ENCODE results near the gene KCNMA1. TPM values are rescaled to one million over a fixed set of nuclear protein-coding genes. Genes with fewer than 3 reads are reported as not detected.

The KCNMA1 gene
- total RNA-seq, 1 experiment from 2014 or later: 6.2 TPM

DNA sequence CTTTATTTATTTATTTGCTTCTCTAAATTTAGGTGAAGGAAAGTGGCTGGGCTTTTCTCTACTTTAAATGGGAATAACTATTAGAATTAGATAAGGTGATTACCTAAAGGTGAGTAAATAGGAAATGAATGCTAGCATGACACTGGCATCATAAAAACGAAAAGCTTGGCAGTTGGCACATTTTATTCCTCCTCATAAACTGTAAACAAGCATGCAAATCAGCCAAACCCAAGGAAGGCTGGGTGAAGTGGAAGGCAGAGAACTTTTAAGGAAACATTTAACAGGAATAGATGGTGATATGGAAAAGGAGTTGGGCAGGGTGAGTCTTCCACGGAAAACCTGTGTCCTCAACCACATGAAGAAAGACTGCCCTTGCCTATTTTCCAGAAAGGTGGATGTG is 669.1 kb downstream of the KCNMA1 start:
- DNase-seq (ENCODE audit: low read depth): no peak
- in situ Hi-C loops (cut with HindIII; ENCODE audit: low pct_unique_long_range_greater_than_20kb, low sequenced_read_pairs): no loop called here

DNA sequence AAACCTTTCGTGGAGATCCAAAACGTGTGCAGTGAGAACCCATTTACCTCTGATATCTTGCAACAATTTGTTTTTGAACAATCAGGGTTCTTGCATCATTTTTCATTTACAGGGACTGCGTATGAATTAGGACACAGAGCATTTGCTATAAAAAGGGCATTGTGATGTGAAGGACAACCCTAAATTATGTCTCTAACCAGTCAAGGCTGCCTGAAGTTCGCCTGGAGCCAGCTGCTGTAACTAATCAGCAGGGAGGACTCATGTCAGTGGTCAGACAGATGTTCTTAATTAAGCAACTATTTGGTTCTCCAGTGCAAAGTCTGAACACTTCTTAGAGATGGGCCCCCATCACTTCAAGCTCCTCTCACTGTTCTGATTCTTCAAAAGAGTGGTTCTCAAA is 674.8 kb downstream of the KCNMA1 start:
- DNase-seq (ENCODE audit: low read depth): no peak
- in situ Hi-C loops (cut with HindIII; ENCODE audit: low pct_unique_long_range_greater_than_20kb, low sequenced_read_pairs): no loop called here

GRCh38 chr10:76961841-76962240 is 675.8 kb downstream of the KCNMA1 start:
- in situ Hi-C loops (cut with HindIII; ENCODE audit: low pct_unique_long_range_greater_than_20kb, low sequenced_read_pairs): no loop called here
- no peak for DNase-seq (ENCODE audit: low read depth)

- DNase-seq (ENCODE audit: low read depth): no peak
- in situ Hi-C loops (cut with HindIII; ENCODE audit: low pct_unique_long_range_greater_than_20kb, low sequenced_read_pairs): no loop called here
Observed at GRCh38 chr10:76959111-76959510, 678.5 kb downstream of the KCNMA1 start.

DNA sequence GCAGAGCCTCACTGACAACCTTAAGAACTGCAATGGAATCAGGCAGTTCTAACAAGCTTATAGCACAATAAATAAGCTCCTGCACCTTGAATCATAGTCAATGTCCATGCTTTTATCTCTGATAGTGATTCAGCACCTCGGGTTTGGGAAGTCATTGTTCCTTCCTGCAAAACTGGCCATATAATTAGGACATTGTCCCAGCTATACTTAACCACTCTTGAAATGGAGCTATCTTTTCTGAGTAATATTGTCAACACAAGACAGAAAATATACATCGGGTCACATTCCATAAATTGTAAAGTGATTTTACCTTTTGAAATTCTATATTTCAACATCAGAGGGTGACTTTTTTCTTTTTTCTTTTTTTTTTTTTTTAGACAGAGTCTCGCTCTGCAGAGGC is 682.8 kb downstream of the KCNMA1 start:
- no peak for DNase-seq (ENCODE audit: low read depth)
- in situ Hi-C loops (cut with HindIII; ENCODE audit: low pct_unique_long_range_greater_than_20kb, low sequenced_read_pairs): no loop called here

DNA sequence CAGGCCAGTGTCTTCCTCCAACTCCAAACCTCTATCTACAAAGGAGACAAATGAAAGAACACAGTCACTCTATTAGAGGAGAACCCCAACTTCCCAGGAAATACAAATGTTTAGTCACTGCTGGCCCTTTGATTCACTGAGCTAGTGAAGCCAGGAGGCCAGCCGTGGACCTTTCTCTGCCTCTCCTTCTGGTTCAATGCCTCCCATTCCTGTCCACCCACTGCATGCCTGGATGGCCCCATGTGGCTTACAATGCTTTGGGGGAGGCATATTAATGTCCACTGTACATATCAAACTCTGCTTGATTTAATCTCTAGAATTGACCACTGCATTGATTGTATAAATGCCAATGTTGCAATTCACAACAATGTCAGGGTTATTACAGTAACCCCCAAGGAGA is 687.3 kb downstream of the KCNMA1 start:
- DNase-seq (ENCODE audit: low read depth): no peak
- in situ Hi-C loops (cut with HindIII; ENCODE audit: low pct_unique_long_range_greater_than_20kb, low sequenced_read_pairs): no loop called here

GRCh38 chr10:76946270-76946669 is 691.3 kb downstream of the KCNMA1 start:
- no peak for DNase-seq (ENCODE audit: low read depth)
- in situ Hi-C loops (cut with HindIII; ENCODE audit: low pct_unique_long_range_greater_than_20kb, low sequenced_read_pairs): no loop called here

- no peak for DNase-seq (ENCODE audit: low read depth)
- in situ Hi-C loops (cut with HindIII; ENCODE audit: low pct_unique_long_range_greater_than_20kb, low sequenced_read_pairs): no loop called here
Observed at GRCh38 chr10:76945166-76945565, 692.4 kb downstream of the KCNMA1 start.

- in situ Hi-C loops (cut with HindIII; ENCODE audit: low pct_unique_long_range_greater_than_20kb, low sequenced_read_pairs): no loop called here
- no peak for DNase-seq (ENCODE audit: low read depth)
Observed at GRCh38 chr10:76944640-76945039, 693.0 kb downstream of the KCNMA1 start.

- in situ Hi-C loops (cut with HindIII; ENCODE audit: low pct_unique_long_range_greater_than_20kb, low sequenced_read_pairs): no loop called here
- no peak for DNase-seq (ENCODE audit: low read depth)
Observed at GRCh38 chr10:76942628-76943416, 694.8 kb downstream of the KCNMA1 start.

DNA sequence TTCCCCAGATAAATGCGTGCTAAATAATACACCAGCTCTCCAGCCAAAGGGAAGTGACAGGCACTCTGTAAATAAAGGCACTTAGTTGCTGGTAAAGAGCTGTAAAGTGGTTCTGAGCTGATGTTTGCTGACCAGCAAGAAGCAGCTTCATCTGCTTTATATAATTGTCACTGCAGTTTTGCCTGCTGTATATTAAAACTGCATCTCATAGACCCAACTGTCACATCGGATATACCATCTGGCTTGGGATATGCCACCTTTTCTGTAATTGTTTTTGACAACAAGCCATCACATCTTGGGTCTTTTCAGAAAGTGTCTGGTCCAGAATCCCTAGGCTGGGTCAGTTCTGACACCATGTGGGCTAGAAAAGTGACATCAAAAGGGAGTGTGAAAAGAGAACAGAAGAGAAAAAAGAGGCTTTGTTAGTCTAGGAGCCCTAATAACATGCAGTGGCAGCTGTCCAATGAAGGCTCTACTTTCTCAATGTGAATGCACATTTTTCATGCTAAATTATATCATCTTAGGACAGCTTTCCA is 697.6 kb downstream of the KCNMA1 start:
- in situ Hi-C loops (cut with HindIII; ENCODE audit: low pct_unique_long_range_greater_than_20kb, low sequenced_read_pairs): no loop called here
- DNase-seq (ENCODE audit: low read depth): no peak

- DNase-seq (ENCODE audit: low read depth): no peak
- in situ Hi-C loops (cut with HindIII; ENCODE audit: low pct_unique_long_range_greater_than_20kb, low sequenced_read_pairs): no loop called here
Observed at GRCh38 chr10:76937181-76937600, 700.4 kb downstream of the KCNMA1 start.

DNA sequence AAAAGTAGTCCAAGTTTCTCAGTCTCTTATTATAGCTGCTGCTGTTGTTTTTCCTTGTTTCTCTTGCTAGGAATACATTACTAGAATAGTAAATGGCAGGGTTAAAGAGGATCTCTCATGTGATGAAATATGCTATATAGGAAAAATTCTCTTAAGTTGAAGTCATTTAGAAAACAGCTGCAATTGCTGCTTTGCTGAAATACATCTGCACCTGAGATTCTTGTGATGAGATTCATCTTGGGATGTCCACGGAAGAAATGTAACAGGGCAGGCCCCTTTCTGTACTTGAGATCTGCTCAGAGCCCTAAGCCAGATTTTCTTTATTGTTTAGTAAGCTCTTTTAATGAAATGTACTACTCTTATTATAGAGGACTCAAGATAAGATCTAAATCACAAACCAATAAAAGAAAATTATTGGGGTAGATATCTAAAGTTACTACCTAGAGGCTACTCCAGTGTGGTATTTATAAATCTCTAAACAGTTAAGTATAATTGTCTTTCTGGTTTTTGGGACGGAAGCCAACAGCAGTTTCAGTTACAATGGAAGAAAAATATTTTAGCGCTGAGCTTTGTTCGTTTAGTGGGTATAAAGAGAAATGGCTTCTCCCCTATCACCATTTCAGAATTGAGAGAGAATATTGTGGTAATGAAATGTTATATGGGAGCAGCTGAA is 701.5 kb downstream of the KCNMA1 start:
- DNase-seq (ENCODE audit: low read depth): no peak
- in situ Hi-C loops (cut with HindIII; ENCODE audit: low pct_unique_long_range_greater_than_20kb, low sequenced_read_pairs): no loop called here

GRCh38 chr10:76928565-76928964 is 709.0 kb downstream of the KCNMA1 start:
- in situ Hi-C loops (cut with HindIII; ENCODE audit: low pct_unique_long_range_greater_than_20kb, low sequenced_read_pairs): no loop called here

DNA sequence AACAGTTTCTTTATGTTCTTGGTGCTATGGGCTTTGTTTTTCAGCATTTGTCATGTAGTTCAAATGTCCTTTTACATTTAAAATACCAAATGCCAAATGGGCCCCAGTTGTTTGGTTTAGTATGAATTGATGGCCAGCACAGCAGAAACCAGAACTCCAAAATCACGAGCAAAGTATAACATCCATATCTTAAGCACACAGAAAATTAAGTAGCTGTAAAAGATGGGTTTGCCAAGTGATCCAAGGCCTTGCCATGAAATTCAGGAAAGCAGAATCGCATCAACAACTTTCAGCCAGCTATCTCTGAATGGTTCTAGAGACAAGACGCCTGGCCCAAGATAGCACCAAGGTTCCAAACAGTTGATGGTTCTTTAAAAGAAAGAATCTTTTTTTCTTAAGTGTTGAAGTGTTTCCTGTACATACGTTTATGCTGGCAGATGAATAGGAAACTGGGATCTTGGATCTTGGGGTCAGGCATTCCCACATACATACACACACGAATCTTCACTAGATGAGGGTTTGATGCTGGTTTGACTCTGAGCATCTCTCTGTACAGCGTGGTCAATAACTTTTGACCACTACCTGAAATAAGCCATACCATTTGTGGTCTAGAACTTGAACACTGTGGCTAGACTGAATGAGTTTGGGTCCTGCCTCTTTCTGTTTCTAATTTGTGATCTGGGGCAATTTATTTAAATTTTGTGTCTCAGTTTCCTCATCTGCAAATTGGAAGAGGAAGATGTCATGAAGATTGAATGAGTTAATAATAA is 711.8 kb downstream of the KCNMA1 start:
- in situ Hi-C loops (cut with HindIII; ENCODE audit: low pct_unique_long_range_greater_than_20kb, low sequenced_read_pairs): no loop called here

More at GRCh38 chr10:76928565-76928964, 709.0 kb downstream of the KCNMA1 start:
- DNase-seq (ENCODE audit: low read depth): no peak

DNA sequence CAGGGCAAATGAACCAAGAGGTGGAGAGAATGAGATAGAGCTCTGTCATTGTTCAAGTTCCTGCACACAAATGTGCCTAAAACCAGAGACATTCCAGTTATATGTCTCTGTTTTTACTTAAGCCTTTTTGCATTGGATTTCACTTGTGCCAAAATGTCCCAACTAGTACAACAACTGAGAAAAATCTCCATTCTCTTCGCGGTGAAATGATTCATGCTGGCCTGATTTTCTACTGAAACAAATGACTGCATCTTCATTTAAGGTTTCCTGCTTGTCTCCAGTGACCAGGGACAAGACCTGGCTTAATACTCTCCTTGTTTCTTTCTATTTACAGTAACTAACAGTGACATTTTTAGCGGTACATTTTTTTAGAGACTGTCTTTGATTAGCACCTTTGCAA is 714.9 kb downstream of the KCNMA1 start:
- in situ Hi-C loops (cut with HindIII; ENCODE audit: low pct_unique_long_range_greater_than_20kb, low sequenced_read_pairs): no loop called here
- DNase-seq (ENCODE audit: low read depth): no peak

More for the DNA sequence above, 711.8 kb downstream of the KCNMA1 start:
- DNase-seq (ENCODE audit: low read depth): no peak

DNA sequence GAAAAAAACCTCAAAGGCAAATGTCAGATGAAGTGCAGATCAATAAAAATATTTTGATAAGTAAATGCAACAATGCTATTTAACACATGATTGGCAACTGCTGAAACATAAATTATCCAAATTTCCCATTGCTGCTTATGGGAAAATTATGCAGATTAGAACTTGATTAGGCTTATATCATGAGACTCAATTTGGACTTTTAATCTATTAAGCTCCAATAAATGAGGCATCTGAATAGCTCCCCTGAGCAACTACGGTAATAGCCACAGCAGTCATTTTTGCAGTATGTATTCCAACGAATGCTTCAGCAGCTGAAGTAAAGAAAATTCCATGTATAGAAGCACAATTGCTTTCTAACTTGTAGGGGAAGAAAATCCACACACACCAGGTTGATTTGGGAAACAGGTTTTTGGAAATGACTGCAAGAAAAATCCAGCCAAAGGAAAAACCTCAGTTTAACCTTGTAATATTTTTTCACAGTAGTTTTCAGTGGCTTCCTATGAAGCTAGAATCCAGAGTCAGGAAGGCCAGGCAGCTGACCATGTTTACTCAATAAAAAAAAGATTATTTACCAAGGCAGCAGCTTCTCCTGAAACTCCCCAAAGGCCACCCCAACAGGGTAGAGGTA is 716.1 kb downstream of the KCNMA1 start:
- in situ Hi-C loops (cut with HindIII; ENCODE audit: low pct_unique_long_range_greater_than_20kb, low sequenced_read_pairs): no loop called here
- no peak for DNase-seq (ENCODE audit: low read depth)

- in situ Hi-C loops (cut with HindIII; ENCODE audit: low pct_unique_long_range_greater_than_20kb, low sequenced_read_pairs): no loop called here
- no peak for DNase-seq (ENCODE audit: low read depth)
Observed at GRCh38 chr10:76920581-76920980, 717.0 kb downstream of the KCNMA1 start.
